Activated CD4-positive, CD25-positive, alpha-beta regulatory T cell (primary cell): ENCODE data around the gene ZNRD2.

ENCODE experiments used
- DNase-seq, 4 experiments: peaks; one replicate each; lab custom pipeline; 2025; lab: John Stamatoyannopoulos, UW

ZNRD2 gene

GRCh38 chr11:65588199-65589054, 18.1 kb downstream of the ZNRD2 start:
- peak; percentile 38 to 62 (median 48) for DNase-seq

DNA sequence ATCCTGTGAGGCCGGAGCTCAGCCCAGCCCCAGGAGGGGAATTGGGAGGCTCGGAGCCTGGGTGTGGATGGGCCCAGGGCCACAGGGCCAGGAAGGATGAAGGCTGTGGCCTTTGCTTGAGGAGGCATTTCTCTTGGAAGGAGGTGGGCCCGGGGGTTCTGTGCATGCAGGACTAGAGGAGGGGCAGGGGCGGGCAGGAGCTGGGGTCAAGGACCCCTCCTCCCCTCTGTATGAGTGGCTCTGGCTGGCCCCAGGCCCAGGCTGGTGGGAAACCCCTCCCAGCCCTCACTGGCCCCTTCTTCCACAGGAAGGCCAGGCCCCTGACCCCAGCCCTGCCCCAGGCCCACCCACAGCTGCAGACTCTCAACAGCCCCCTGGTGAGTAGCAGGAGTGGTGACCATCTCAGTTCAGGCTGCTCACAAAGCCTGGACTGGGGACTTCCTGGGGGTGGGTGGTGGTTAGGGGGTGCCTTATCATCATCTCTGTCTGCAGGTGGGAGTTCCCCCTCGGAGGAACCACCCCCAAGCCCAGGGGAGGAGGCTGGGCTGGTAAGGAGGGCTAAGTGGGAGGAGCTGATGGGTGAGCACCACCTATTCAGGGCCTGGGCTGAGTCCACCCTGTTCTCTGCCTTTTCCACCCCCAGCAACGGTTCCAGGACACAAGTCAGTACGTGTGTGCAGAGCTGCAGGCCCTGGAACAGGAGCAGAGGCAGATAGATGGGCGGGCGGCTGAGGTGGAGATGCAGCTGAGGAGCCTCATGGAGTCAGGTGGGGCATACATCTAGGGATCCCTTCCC, 19.4 kb downstream of the ZNRD2 start:
- no peak for DNase-seq

DNA sequence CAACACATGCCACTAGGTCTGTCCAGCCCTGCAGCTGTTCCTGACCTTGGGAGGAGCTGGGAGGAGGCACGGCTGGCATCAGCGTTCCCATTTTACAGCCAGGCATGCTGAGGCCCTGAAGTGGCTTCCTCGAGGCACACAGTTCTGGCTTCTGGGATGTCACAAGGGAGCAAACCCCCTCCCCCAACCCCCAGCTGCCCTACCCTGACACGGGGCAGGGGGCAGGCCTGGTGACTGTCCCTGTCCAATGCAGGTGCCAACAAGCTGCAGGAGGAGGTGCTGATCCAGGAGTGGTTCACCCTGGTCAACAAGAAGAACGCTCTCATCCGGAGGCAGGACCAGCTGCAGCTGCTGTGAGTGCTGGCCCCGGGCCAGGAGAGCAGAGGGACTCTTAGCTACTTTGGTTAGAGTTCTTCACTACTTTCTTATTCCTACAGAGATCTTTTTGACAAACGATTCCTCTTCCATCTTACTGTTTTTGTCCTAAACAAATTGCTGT, 20.0 kb downstream of the ZNRD2 start:
- no peak for DNase-seq

- DNase-seq, result no peak
Measured at GRCh38 chr11:65591939-65592857, 21.9 kb downstream of the ZNRD2 start.

- no peak for DNase-seq
Measured at GRCh38 chr11:65592858-65593517, 22.7 kb downstream of the ZNRD2 start.

- peak in 1 of 4 experiments; percentile 21 for DNase-seq
Measured at GRCh38 chr11:65593518-65594414, 23.5 kb downstream of the ZNRD2 start.

DNA sequence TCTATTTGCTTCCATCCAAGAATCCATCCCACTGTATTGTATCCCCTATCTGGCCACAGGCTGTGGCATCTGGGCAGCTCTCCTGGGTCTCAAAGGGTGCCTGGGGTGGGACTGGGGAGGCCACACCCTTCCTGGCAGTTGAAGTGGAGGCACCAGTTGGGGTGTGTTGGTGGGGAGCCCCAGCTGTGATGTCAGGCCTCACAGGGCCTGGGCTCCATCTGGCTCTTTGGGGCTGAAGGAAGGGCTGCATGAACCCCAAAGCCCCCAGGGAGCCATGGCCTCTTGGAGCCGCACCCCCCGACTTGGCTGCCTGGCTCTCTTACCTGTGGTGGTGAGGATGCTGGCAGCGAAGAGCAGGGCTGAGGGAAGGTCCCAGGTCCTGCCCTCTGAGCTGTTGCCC, 24.9 kb downstream of the ZNRD2 start:
- DNase-seq, result no peak

DNA sequence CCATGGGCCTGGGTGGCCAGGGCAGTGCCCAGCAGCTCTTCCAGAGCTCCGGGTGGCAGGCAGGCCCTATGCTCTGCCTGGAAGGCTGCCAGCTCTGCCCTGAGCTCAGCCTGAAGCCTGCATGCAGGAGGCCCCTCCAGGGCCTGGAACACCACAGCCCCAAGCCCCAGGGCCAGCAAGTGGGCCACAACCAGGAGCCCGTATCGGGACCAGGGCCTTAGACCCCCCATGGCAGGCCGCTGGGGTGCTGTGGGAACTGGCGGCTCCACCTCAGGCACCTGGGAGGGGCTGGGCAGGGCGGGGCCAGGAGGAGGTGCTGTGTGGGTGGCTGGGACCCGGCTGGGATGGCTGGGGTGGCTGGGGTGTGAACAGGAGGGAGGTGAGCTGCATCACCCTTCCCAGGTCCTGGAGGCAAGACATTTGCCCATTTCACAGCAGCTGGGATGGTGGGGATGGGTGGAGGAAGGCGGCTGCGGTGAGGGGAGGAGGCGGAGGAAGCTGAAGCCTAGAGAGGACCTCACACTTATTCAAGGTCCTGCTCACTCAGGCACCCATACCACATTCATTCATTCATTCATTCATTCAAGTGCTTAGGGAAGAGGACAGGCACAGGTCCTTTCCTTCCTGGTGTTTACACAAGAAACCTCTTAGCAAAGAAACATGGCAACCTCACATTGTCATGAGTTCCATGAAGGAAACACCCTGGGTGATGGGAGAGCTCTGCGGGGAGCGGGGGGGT, 25.4 kb downstream of the ZNRD2 start, which contains the start of gene KCNK7:
KCNK7 (minus strand) TSS at position 258 of the 739 bp plus-strand sequence; CDS start at position 230, 28 bp downstream.
- no peak for DNase-seq

- no peak for DNase-seq
Measured at GRCh38 chr11:65596520-65596919, 26.2 kb downstream of the ZNRD2 start.

- no peak for DNase-seq
Measured at GRCh38 chr11:65598258-65598699, 28.0 kb downstream of the ZNRD2 start.

DNA sequence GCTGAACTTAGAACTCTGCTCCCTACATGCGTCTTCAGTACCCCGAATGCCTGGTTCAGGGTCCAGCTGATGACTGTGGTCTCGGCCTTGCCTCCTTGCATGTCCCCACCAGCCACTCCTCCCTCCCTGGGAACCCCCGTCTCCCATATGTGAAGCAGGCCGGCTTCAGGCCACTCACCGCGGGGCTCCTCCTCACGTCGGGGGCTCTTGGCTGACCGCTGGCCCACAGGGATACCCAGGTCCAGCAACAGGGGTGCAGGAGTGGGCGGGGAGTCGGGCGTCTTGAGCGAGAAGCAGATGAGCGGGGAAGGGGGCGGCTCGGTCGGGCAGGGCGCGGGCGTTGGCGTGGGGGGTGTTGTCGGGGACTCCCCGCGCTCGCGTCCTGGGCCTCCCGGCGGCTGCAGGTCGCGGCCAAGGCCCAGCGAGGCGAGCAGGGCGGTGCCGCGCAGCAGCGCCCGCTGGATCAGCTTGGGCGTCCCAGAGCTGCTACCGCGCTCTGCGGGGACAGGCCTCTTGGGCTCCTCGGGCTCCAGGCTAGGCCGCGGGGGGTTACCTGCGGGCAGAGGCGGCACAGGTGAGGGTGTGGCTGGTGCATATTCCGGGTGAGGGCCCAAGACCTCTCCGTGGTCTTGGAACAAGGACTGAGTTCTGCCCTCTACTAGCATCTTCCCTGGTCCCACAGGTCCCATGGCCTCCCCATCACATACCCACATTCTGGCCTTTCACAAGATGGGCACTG, 29.1 kb downstream of the ZNRD2 start:
- no peak for DNase-seq

- no peak for DNase-seq
Measured at GRCh38 chr11:65599955-65600246, 29.6 kb downstream of the ZNRD2 start.

DNA sequence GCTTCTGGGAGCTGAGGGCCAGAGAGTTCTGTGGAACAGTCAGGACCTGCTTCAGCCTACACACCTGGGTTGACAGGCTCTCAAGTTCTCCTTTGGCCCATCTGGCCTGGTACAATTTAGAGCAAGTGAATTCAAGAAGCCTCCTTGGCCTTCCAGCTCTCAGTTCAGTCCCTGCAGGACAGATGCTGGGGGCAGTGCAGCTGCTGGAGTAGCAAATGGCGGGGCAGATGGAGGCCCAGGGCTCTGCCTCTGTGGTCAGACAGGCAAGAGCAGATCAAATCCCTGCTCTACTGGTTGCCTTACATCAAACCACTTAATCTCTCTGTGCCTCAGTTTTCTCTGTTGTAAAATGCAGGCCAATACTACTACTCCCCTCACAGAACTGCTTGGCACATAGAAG, 34.0 kb downstream of the ZNRD2 start:
- DNase-seq, result no peak

DNA sequence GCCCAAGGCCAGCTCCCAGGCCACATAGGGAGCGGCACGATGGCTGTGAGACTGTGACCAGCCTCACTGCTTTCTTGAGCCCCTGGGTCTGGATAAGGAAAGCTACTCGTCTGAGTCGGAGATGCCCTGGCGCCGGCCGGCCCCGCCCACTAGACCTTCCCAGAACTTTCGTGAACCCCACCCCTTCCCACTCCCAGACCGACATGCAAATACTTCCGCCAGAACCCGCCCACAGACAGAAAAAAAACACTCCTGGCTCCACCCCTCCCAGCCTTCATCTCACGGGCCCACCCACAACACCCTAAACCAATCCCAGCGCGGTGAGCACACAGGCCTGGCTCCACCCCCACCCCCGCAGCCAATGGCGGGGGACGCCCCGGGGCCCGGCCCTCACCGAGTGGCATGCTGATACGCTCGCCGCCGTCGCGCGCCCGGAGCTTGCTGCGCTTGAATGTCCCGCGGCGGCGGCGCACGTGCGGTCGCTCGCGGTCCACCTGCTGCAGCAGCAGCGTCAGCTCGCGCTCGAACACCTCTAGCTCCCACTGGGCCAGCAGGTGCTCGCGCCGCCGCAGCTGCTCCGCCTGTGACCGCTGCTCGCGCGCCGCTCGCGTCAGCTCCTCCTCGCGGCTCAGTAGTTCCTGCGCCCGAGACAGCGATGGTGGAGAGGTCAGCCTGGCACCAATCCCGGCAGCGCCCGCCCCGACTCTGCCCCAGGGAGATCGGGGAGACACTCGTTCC, 36.8 kb downstream of the ZNRD2 start:
- no peak for DNase-seq

DNA sequence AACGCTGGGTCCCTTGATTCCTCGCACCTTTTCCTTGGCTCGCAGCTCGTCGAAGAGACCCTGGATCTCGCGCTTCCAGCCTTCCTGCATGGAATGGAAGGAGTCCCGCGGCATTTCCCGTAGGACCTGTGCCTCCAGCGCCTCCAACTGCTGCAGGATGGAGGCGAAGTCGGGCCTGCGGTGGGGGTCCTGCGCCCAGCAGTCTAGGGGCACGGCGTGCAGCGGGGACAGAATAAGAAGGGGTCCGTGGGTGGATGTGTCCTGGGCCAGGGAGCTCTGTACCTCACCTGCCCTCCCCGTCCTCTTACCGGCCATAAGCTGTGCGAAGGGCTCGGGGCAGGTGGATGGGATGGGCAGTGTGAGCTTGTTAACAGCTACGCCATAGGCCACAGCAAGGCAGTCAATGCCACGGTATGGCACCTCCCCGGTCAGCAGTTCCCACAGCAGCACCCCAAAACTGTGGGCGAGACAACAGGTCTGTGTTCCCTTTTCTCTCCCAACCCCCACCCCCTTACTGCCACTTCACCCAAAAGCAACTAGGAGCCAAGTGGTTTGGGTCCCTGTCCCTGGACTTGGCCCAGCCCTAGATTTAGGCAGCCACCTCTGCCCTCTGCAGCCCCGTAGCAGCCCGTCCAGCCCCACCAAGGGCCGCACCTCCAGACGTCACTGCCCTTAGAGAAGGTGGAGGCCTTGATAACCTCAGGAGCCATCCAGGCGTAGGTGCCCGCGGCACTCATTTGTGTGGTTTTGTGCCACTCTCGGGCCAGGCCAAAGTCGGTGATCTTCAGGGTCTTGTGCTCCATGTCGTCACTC, 37.5 kb downstream of the ZNRD2 start:
- DNase-seq, result no peak

DNA sequence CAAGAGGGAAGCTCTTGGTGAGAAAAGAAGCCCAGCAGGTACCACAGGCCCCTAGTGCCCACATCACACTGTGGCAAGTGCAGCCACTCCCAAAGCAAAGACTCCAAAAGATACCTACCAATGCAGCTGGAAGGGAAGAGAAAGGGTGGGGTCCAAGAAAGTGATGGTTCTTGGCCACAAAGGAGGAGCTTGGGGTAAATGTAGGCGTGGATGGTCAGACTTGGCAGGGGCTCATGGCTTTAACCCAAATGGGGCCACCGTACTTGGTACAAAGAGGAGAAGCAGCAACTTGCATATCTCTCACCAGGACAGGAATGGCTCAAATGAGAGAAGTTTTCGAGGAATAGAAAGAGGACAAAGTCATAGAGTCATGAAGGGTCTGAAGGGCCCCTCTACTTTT, 39.0 kb downstream of the ZNRD2 start:
- no peak for DNase-seq

DNA sequence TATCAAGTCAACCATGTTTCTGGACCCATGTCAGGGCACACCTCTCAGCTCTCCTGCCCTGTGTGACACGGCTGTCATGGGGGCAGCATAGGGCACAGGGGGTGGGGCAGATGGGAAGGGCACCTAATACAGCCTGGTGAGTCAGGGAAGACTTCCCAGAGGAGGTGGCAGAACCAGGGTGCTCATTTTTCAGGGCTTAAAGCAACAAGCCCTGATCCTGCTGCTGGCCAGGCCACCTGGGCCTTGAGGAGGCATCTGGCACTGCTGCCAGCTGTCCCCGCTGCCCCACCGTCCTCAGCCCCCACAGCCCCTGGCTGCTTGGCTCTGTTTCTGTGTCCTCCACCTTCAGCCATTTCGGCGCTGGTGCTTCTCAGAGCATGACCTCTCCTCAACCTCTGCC, 39.4 kb downstream of the ZNRD2 start:
- DNase-seq, result no peak
